GM18526 (cell line): ENCODE measurements around the gene LRRC25.

Source experiments
- POLR2A ChIP-seq: IDR thresholded peaks from 3 replicates; pipeline ENCODE4 v1.6.1; 2011; ENCODE audit not compliant: insufficient read length; ENCODE audit errors: extremely low read depth

The LRRC25 gene

GRCh38 chr19:18385359-18385674 is 12.1 kb downstream of the LRRC25 start:
- no peak for TF ChIP-seq POLR2A

- no peak for TF ChIP-seq POLR2A
Observed at GRCh38 chr19:18384775-18385174, 12.6 kb downstream of the LRRC25 start.

- no peak for TF ChIP-seq POLR2A
Observed at GRCh38 chr19:18380843-18381242, 16.6 kb downstream of the LRRC25 start.

GRCh38 chr19:18379803-18380747 is 17.3 kb downstream of the LRRC25 start:
- TF ChIP-seq POLR2A, result no peak

- TF ChIP-seq POLR2A, result no peak
Observed at GRCh38 chr19:18377026-18377425, 20.4 kb downstream of the LRRC25 start.

GRCh38 chr19:18373892-18374629 is 23.4 kb downstream of the LRRC25 start:
- peak; percentile 48 for TF ChIP-seq POLR2A

GRCh38 chr19:18373407-18373891 is 24.0 kb downstream of the LRRC25 start:
- TF ChIP-seq POLR2A, result no peak

- TF ChIP-seq POLR2A, result no peak
Observed at GRCh38 chr19:18368504-18369222, 28.8 kb downstream of the LRRC25 start.

GRCh38 chr19:18366021-18366435 is 31.4 kb downstream of the LRRC25 start:
- TF ChIP-seq POLR2A, result no peak

- no peak for TF ChIP-seq POLR2A
Observed at GRCh38 chr19:18364826-18365528, 32.4 kb downstream of the LRRC25 start.

GRCh38 chr19:18363787-18364186 is 33.6 kb downstream of the LRRC25 start:
- TF ChIP-seq POLR2A, result no peak

- TF ChIP-seq POLR2A, result no peak
Observed at GRCh38 chr19:18362934-18363542, 34.4 kb downstream of the LRRC25 start.

- TF ChIP-seq POLR2A, result no peak
Observed at GRCh38 chr19:18361646-18362045, 35.8 kb downstream of the LRRC25 start.

GRCh38 chr19:18357041-18357440 is 40.4 kb downstream of the LRRC25 start:
- TF ChIP-seq POLR2A, result no peak
